SH-SY5Y (cell line): Measurements from ENCODE around the gene CDR2L.

Source experiments
- GATA2 ChIP-seq: IDR thresholded peaks from 2 replicates; pipeline ENCODE4 v1.6.1; 2011; ENCODE audit warnings: mild to moderate bottlenecking, low read depth, low read length
- GATA3 ChIP-seq: IDR thresholded peaks from 2 replicates; pipeline ENCODE4 v1.6.1; 2011; ENCODE audit warnings: low read depth, mild to moderate bottlenecking, low read length, moderate library complexity

GRCh38 chr17:75044716-75045115 lies 57.3 kb downstream of the CDR2L start:
- TF ChIP-seq GATA2 (no peak), GATA3 (no peak)
